SU-DHL-6 (cell line): ENCODE data around the gene TMEM132A.

ENCODE experiments used
- EZH2phosphoT487 ChIP-seq: fragments of 200-600 bp; sonication (generic), shearing (Covaris generic); conservative IDR thresholded peaks from 2 replicates; pipeline ENCODE4 v1.6.1; 2018; ENCODE audit warnings: mild to moderate bottlenecking, antibody characterized with exemption, low read length, moderate library complexity, mixed read lengths
- TF ChIP-seq, protein P1 (sequence below): fragments of 200-600 bp; sonication (generic); IDR thresholded peaks from one replicate; pipeline ENCODE4 v1.5.1; 2017; ENCODE audit warnings: antibody characterized with exemption, mild to moderate bottlenecking, low read length, moderate library complexity; ENCODE audit not compliant: insufficient read depth, poor library complexity, severe bottlenecking

DNA sequence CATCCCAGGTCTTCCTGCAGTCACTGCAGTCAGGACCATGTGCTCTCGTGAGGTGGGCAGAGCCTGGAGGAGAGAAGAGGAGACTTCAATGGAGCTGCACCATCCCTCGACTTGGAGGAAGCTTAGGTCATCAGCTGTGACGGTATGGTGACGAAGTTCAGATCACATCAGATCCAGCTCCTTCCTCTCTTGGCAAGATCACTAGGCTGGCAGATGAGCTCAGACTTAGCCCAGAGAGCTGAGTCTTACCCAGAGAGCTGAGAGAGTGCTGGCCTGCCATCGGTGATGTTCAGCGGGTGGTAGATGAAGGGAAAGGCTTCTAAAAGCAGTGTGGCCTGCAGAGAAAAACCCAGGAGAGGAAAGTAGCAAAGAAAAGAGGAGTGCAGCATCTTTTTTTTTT, 29.5 kb downstream of the TMEM132A start:
- TF ChIP-seq, protein P1, sequence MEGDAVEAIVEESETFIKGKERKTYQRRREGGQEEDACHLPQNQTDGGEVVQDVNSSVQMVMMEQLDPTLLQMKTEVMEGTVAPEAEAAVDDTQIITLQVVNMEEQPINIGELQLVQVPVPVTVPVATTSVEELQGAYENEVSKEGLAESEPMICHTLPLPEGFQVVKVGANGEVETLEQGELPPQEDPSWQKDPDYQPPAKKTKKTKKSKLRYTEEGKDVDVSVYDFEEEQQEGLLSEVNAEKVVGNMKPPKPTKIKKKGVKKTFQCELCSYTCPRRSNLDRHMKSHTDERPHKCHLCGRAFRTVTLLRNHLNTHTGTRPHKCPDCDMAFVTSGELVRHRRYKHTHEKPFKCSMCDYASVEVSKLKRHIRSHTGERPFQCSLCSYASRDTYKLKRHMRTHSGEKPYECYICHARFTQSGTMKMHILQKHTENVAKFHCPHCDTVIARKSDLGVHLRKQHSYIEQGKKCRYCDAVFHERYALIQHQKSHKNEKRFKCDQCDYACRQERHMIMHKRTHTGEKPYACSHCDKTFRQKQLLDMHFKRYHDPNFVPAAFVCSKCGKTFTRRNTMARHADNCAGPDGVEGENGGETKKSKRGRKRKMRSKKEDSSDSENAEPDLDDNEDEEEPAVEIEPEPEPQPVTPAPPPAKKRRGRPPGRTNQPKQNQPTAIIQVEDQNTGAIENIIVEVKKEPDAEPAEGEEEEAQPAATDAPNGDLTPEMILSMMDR: no peak
- no peak for TF ChIP-seq EZH2phosphoT487
